Measurements from ENCODE around the gene SLC6A18.
"Not testable (repeated sequence)": the region's sequence is repeated elsewhere in the genome, so short reads cannot be mapped to it uniquely, and the experiment has no call there.

SLC6A18 gene

GRCh38 chr5:1261643-1262042 lies 36.5 kb downstream of the SLC6A18 start:
- no peak for DNase-seq

- no peak for DNase-seq
These were observed 37.2 kb downstream of the SLC6A18 start for GRCh38 chr5:1262381-1262780.

GRCh38 chr5:1264211-1264610 lies 39.0 kb downstream of the SLC6A18 start:
- no peak for DNase-seq

GRCh38 chr5:1265026-1265425 lies 39.8 kb downstream of the SLC6A18 start:
- DNase-seq: no peak

GRCh38 chr5:1265461-1266455 lies 40.6 kb downstream of the SLC6A18 start:
- no peak for DNase-seq

- DNase-seq: no peak
These were observed 41.6 kb downstream of the SLC6A18 start for GRCh38 chr5:1266791-1267190.

- DNase-seq: not testable (repeated sequence)
These were observed 42.3 kb downstream of the SLC6A18 start for GRCh38 chr5:1267464-1267863.

GRCh38 chr5:1268056-1268455 lies 42.9 kb downstream of the SLC6A18 start:
- no peak for DNase-seq

GRCh38 chr5:1268666-1269065 lies 43.5 kb downstream of the SLC6A18 start:
- DNase-seq: no peak

GRCh38 chr5:1270426-1270825 lies 45.2 kb downstream of the SLC6A18 start:
- no peak for DNase-seq

- no peak for DNase-seq
These were observed 46.0 kb downstream of the SLC6A18 start for GRCh38 chr5:1270933-1271914.

GRCh38 chr5:1272201-1272600 lies 47.0 kb downstream of the SLC6A18 start:
- DNase-seq: no peak

- DNase-seq: no peak
These were observed 48.6 kb downstream of the SLC6A18 start for GRCh38 chr5:1273745-1274144.

GRCh38 chr5:1274471-1274870 lies 49.3 kb downstream of the SLC6A18 start:
- no peak for DNase-seq

GRCh38 chr5:1275397-1276391 lies 50.5 kb downstream of the SLC6A18 start:
- not testable (repeated sequence) for DNase-seq

GRCh38 chr5:1276930-1277329 lies 51.7 kb downstream of the SLC6A18 start:
- no peak for DNase-seq

GRCh38 chr5:1277331-1277730 lies 52.1 kb downstream of the SLC6A18 start:
- no peak for DNase-seq

GRCh38 chr5:1277781-1278180 lies 52.6 kb downstream of the SLC6A18 start:
- no peak for DNase-seq

GRCh38 chr5:1278216-1278615 lies 53.0 kb downstream of the SLC6A18 start:
- DNase-seq: no peak

GRCh38 chr5:1278656-1279442 lies 53.7 kb downstream of the SLC6A18 start:
- DNase-seq: no peak

- DNase-seq: no peak
These were observed 54.4 kb downstream of the SLC6A18 start for GRCh38 chr5:1279443-1280151.

All from NCI-H1105 (cell line).